ENCODE results near the gene INTS1.

Gene INTS1

GRCh38 chr7:1513657-1514095, 9.5 kb upstream of the INTS1 start:
- Histone ChIP-seq H3K18ac (ENCODE audit: low read length) (no peak overlapping the region), H3K56ac (ENCODE audit: low read length) (no peak overlapping the region), H2BK5ac (ENCODE audit: low read length) (no peak overlapping the region), H3K27me3 (ENCODE audit: insufficient read depth, low read length, poor library complexity) (no peaks in the 10 kb centered on the region), H3K4me1 (ENCODE audit: control insufficient read depth, low read depth, low read length) (no peaks in the 10 kb centered on the region), H4K8ac (ENCODE audit: low read depth, low read length) (no peak overlapping the region), H3K79me2 (ENCODE audit: control insufficient read depth, insufficient read depth, low read length) (no peaks in the 10 kb centered on the region), H2BK120ac (ENCODE audit: low read depth, low read length) (no peak overlapping the region), H3K4me2 (ENCODE audit: low read length) (no peak overlapping the region), H4K5ac (ENCODE audit: low read length) (no peak overlapping the region), H3K23ac (ENCODE audit: low read length) (no peak overlapping the region), H2BK15ac (replicated peaks; ENCODE audit: low read depth) (no peak overlapping the region), H3K9ac (ENCODE audit: low read length) (no peak overlapping the region), H2AK5ac (ENCODE audit: low read length) (no peak overlapping the region), H3K27ac (ENCODE audit: low read depth, low read length) (no peak overlapping the region), H3K4me3 (ENCODE audit: low read length) (no peak overlapping the region), H3K4ac (ENCODE audit: low read depth, low read length) (no peak overlapping the region), H3K36me3 (ENCODE audit: control insufficient read depth, insufficient read depth, low read length) (no peaks in the 10 kb centered on the region), H3K79me1 (ENCODE audit: low read length) (no peaks in the 10 kb centered on the region)
- no CpG with 5 or more reads among the region's 20 CpGs for WGBS (ENCODE audit: extremely low coverage, insufficient coverage, low lambda C conversion rate)
- no peak for DNase-seq

- no peaks in the 10 kb centered on the region for H3K4me1 ChIP-seq (ENCODE audit: control insufficient read depth, low read depth, low read length)
- no peak overlapping the region for H3K23ac ChIP-seq (ENCODE audit: low read length)
- H3K4me3 ChIP-seq (ENCODE audit: low read length), result no peak overlapping the region
- H3K56ac ChIP-seq (ENCODE audit: low read length), result no peak overlapping the region
- no peak overlapping the region for H2BK15ac ChIP-seq (replicated peaks; ENCODE audit: low read depth)
- WGBS (ENCODE audit: extremely low coverage, insufficient coverage, low lambda C conversion rate), result no CpG with 5 or more reads among the region's 35 CpGs
- no peak overlapping the region for H3K4ac ChIP-seq (ENCODE audit: low read depth, low read length)
- no peak overlapping the region for H4K8ac ChIP-seq (ENCODE audit: low read depth, low read length)
- no peak for DNase-seq
- H3K27me3 ChIP-seq (ENCODE audit: insufficient read depth, low read length, poor library complexity), result no peaks in the 10 kb centered on the region
- no peak overlapping the region for H3K4me2 ChIP-seq (ENCODE audit: low read length)
- no peak overlapping the region for H2BK5ac ChIP-seq (ENCODE audit: low read length)
- H4K5ac ChIP-seq (ENCODE audit: low read length), result no peak overlapping the region
- H3K36me3 ChIP-seq (ENCODE audit: control insufficient read depth, insufficient read depth, low read length), result no peaks in the 10 kb centered on the region
- H3K9ac ChIP-seq (ENCODE audit: low read length), result no peak overlapping the region
- H3K18ac ChIP-seq (ENCODE audit: low read length), result no peak overlapping the region
- H3K79me2 ChIP-seq (ENCODE audit: control insufficient read depth, insufficient read depth, low read length), result no peaks in the 10 kb centered on the region
- H3K27ac ChIP-seq (ENCODE audit: low read depth, low read length), result no peak overlapping the region
- no peak overlapping the region for H2BK120ac ChIP-seq (ENCODE audit: low read depth, low read length)
- no peak overlapping the region for H2AK5ac ChIP-seq (ENCODE audit: low read length)
- H3K79me1 ChIP-seq (ENCODE audit: low read length), result no peaks in the 10 kb centered on the region
These were observed 8.8 kb upstream of the INTS1 start for GRCh38 chr7:1512781-1513656.

GRCh38 chr7:1511444-1512422, 7.5 kb upstream of the INTS1 start:
- Histone ChIP-seq H3K4me2 (ENCODE audit: low read length) (no peak overlapping the region), H3K23ac (ENCODE audit: low read length) (no peak overlapping the region), H2BK120ac (ENCODE audit: low read depth, low read length) (no peak overlapping the region), H2BK5ac (ENCODE audit: low read length) (no peak overlapping the region), H3K79me2 (ENCODE audit: control insufficient read depth, insufficient read depth, low read length) (no peaks in the 10 kb centered on the region), H3K4ac (ENCODE audit: low read depth, low read length) (no peak overlapping the region), H4K5ac (ENCODE audit: low read length) (no peak overlapping the region), H3K4me3 (ENCODE audit: low read length) (no peak overlapping the region), H3K4me1 (ENCODE audit: control insufficient read depth, low read depth, low read length) (peaks cover 1% of the 10 kb centered on the region), H3K56ac (ENCODE audit: low read length) (no peak overlapping the region), H2BK15ac (replicated peaks; ENCODE audit: low read depth) (no peak overlapping the region), H3K9ac (ENCODE audit: low read length) (no peak overlapping the region), H3K27ac (ENCODE audit: low read depth, low read length) (no peak overlapping the region), H4K8ac (ENCODE audit: low read depth, low read length) (no peak overlapping the region), H2AK5ac (ENCODE audit: low read length) (no peak overlapping the region), H3K18ac (ENCODE audit: low read length) (no peak overlapping the region), H3K79me1 (ENCODE audit: low read length) (no peaks in the 10 kb centered on the region), H3K36me3 (ENCODE audit: control insufficient read depth, insufficient read depth, low read length) (no peaks in the 10 kb centered on the region), H3K27me3 (ENCODE audit: insufficient read depth, low read length, poor library complexity) (no peaks in the 10 kb centered on the region)
- WGBS (ENCODE audit: extremely low coverage, insufficient coverage, low lambda C conversion rate), result no CpG with 5 or more reads among the region's 30 CpGs
- DNase-seq, result no peak

GRCh38 chr7:1510780-1511154, 6.6 kb upstream of the INTS1 start:
- Histone ChIP-seq H2BK5ac (ENCODE audit: low read length) (no peak overlapping the region), H3K9ac (ENCODE audit: low read length) (no peak overlapping the region), H3K36me3 (ENCODE audit: control insufficient read depth, insufficient read depth, low read length) (no peaks in the 10 kb centered on the region), H3K4me3 (ENCODE audit: low read length) (no peak overlapping the region), H3K56ac (ENCODE audit: low read length) (no peak overlapping the region), H3K4ac (ENCODE audit: low read depth, low read length) (no peak overlapping the region), H3K23ac (ENCODE audit: low read length) (no peak overlapping the region), H2BK120ac (ENCODE audit: low read depth, low read length) (no peak overlapping the region), H3K4me2 (ENCODE audit: low read length) (no peak overlapping the region), H3K27ac (ENCODE audit: low read depth, low read length) (no peak overlapping the region), H3K18ac (ENCODE audit: low read length) (no peak overlapping the region), H3K79me2 (ENCODE audit: control insufficient read depth, insufficient read depth, low read length) (no peaks in the 10 kb centered on the region), H2BK15ac (replicated peaks; ENCODE audit: low read depth) (no peak overlapping the region), H2AK5ac (ENCODE audit: low read length) (no peak overlapping the region), H3K27me3 (ENCODE audit: insufficient read depth, low read length, poor library complexity) (no peaks in the 10 kb centered on the region), H4K8ac (ENCODE audit: low read depth, low read length) (no peak overlapping the region), H3K4me1 (ENCODE audit: control insufficient read depth, low read depth, low read length) (peaks cover 1% of the 10 kb centered on the region), H4K5ac (ENCODE audit: low read length) (no peak overlapping the region), H3K79me1 (ENCODE audit: low read length) (no peaks in the 10 kb centered on the region)
- no CpG with 5 or more reads among the region's 16 CpGs for WGBS (ENCODE audit: extremely low coverage, insufficient coverage, low lambda C conversion rate)
- no peak for DNase-seq

- Histone ChIP-seq H3K23ac (ENCODE audit: low read length) (no peak overlapping the region), H2AK5ac (ENCODE audit: low read length) (no peak overlapping the region), H4K8ac (ENCODE audit: low read depth, low read length) (no peak overlapping the region)
These were observed 5.0 kb upstream of the INTS1 start for GRCh38 chr7:1509226-1509625.

More at GRCh38 chr7:1509226-1509625, 5.0 kb upstream of the INTS1 start:
- Histone ChIP-seq H2BK5ac (ENCODE audit: low read length) (no peak overlapping the region), H3K27ac (ENCODE audit: low read depth, low read length) (no peak overlapping the region), H3K27me3 (ENCODE audit: insufficient read depth, low read length, poor library complexity) (no peaks in the 10 kb centered on the region), H2BK120ac (ENCODE audit: low read depth, low read length) (no peak overlapping the region), H3K9ac (ENCODE audit: low read length) (no peak overlapping the region), H3K4me1 (ENCODE audit: control insufficient read depth, low read depth, low read length) (peaks cover 1% of the 10 kb centered on the region), H3K79me2 (ENCODE audit: control insufficient read depth, insufficient read depth, low read length) (no peaks in the 10 kb centered on the region), H2BK15ac (replicated peaks; ENCODE audit: low read depth) (no peak overlapping the region), H3K79me1 (ENCODE audit: low read length) (no peaks in the 10 kb centered on the region), H3K4me2 (ENCODE audit: low read length) (no peak overlapping the region), H3K4me3 (ENCODE audit: low read length) (no peak overlapping the region), H3K4ac (ENCODE audit: low read depth, low read length) (no peak overlapping the region), H3K18ac (ENCODE audit: low read length) (no peak overlapping the region), H3K56ac (ENCODE audit: low read length) (no peak overlapping the region), H3K36me3 (ENCODE audit: control insufficient read depth, insufficient read depth, low read length) (no peaks in the 10 kb centered on the region), H4K5ac (ENCODE audit: low read length) (no peak overlapping the region)
- no peak for DNase-seq
- WGBS (ENCODE audit: extremely low coverage, insufficient coverage, low lambda C conversion rate), result no CpG with 5 or more reads among the region's 14 CpGs
